ENCODE measurements around the gene CBX8.

The CBX8 gene

GRCh38 chr17:79748295-79749099 is 48.4 kb downstream of the CBX8 start:
- no peak for DNase-seq

DNA sequence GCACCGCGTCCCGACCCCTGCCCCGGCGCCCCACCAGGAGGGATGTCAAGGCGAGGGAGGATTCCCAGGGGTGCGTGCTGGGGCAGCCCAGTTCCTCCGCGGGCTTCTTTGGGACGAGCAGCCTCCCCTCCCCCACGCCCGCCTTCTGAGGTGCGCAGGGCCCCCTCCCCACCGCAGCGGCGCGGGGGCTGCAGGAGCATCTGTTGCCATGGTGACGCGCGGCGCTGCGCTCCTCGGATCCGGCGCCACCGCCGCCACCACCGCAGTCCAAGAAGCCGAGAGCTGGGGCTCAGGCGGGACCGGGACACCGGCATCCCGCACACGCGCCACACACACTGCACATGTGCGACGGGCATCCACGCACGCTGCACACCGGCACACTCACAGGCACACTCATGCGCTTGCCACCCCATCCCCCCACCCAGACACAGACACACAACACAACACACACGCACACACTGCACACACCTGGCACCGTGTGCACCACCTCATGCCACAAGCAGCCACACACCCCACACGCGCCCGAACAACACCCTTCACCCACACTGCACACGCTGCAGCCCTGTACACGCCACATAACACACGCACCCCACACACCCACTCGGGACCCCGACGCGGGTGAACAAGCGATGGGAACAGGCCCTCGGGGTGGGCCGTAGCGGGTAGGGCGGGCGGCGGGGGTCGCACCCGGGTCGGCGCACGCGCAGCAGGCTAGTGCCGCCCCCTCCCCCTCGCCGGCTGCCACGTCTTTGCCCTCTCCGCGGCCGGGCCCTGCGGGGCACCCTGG is 49.2 kb downstream of the CBX8 start:
- no peak for DNase-seq

DNA sequence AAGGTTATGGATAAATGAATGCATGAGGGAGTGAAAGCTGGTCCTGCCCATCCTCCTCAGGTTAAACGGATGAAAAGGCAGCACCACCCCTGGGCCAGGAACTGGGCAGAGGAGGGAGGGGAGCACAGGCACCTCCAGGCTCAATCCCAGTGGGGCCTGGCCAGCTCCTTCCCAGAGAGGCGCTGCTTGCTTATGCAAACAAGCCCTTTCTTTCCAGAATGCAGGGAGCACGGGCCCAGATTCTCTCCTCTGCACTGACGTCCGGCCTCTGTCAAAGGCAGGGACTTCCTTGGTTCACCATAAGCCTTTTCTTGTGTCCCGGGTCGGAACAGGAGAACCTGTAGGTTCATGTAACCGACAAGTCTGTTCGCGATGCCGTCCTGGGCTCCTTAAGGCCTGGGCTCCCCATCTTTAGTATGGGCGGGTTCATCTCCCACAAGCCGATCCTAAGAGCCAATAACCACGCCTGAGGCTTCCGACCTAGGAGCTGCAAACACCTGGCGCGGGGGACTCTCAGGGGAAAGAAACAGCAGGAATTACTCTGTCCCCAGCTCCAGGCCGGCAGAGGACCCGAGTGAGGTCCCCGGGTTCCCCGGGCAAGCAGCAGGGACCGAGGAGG is 49.9 kb downstream of the CBX8 start:
- no peak for DNase-seq

DNA sequence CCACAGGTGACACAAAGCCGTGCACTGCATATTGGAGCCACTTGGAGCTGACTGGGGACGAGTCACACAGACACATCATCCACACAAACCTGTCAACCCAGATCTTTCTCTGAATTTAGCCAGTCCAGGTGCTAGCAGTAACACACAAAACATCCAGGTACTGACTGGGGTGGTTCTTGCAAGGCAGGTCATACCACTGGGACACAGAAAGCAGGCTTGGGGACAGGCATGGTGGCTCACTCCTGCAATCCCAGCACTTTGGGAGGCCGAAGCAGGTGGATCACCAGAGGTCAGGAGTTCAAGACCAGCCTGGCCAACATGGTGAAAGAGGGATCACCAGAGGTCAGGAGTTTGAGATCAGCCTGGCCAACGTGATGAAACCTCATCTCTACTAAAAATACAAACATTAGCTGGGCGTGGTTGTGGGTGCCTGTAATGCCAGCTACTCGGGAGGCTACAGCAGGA is 51.2 kb downstream of the CBX8 start:
- DNase-seq, result no peak

DNA sequence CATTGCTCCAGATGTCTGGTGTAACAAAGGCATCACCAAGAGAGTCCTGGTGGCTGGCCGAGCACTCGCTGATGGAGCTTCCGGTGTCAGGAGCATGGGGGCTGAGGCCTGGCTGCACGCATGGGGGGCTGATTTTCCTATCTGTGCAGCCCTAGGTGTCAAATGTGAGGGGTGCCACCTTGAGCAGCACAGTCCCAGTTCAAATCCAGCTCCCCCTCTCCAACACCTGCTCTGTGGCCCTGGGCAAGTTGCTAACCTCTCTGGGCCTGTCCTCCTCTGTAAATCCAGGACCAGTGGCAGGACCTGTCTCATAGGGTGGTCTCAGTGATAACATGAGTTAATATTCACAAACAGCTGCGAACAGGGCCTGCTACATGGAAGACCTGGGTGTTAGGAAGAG is 53.3 kb downstream of the CBX8 start:
- no peak for DNase-seq

DNA sequence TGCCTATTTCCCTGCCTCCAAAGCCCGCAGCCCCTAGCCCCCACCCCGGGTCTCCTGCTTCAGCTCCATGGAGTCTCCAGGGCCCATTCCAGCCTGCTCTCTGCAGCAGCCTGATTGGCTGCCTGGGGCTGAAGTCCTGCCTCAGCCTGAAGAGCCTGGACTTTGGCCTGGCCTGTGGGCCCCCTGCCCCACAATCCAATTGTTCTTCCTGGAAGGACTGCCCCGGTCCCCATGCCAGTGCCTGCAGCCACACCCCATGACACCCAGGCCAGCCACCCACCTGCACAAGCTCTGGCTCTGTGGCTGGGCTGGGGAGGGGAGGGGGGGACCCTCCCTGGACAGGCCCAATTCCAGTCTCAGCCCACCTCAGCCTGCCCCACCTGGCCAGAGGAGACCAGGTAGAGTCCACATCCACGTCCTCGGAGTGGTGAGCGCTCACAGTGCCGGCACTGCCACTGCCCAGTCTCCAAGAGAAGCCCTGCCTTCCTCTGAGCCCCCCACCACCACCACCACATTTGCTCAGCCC is 53.9 kb downstream of the CBX8 start:
- DNase-seq, result no peak

DNA sequence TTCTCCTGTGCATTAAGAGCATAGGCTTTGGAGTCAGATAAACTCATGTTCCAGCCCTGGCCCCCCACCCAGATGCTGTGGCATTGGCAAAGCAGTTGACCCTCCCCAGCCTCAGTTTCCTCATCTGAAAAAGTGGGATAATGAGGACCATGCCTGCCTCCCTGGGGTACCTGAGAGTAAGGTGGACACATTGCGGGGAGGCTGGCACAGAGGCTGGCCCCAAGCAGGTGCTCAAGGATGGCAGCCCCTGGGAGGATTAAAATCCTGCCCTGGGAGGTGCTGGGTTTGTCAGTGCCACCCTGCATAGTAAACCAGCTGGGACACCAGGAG is 54.3 kb downstream of the CBX8 start:
- no peak for DNase-seq
